K562 (cell line): ENCODE measurements around the gene GPR107. TPM values are rescaled to one million over a fixed set of nuclear protein-coding genes. Genes with fewer than 3 reads are reported as not detected.

ENCODE experiments used
- CBX1 ChIP-seq: sonication (generic); IDR thresholded peaks from 2 replicates; pipeline ENCODE4 v1.6.1; 2016; ENCODE audit warnings: antibody characterized with exemption, low read depth, mild to moderate bottlenecking
- CTBP1 ChIP-seq: fragments of 450-650 bp; IDR thresholded peaks from 2 replicates; pipeline ENCODE4 v1.6.1; 2016; ENCODE audit warnings: borderline replicate concordance
- CTCF ChIP-seq, 3 experiments: IDR thresholded peaks in 2 of 3; conservative IDR thresholded peaks in 1 of 3; 2 replicates each; pipeline ENCODE4 v1.5.1; 2011 to 2012; ENCODE audit warnings: low read length in 3 of 3, mild to moderate bottlenecking in 3 of 3, control low read depth in 2 of 3, improper control_type of control experiment in 1 of 3, inconsistent platforms in 1 of 3, low read depth in 1 of 3, mixed read lengths in 1 of 3, moderate library complexity in 1 of 3; ENCODE audit not compliant: insufficient read depth in 2 of 3
- GTF2F1 ChIP-seq: IDR thresholded peaks from 2 replicates; pipeline ENCODE4 v1.6.1; 2011; ENCODE audit warnings: low read depth, low read length, improper control_type of control experiment
- HCFC1 ChIP-seq: IDR thresholded peaks from 2 replicates; pipeline ENCODE4 v1.6.1; 2012; ENCODE audit warnings: low read depth, low read length, improper control_type of control experiment
- KDM5B ChIP-seq: fragments of 200-600 bp; sonication (generic); IDR thresholded peaks from 2 replicates; pipeline ENCODE4 v1.6.1; 2012; ENCODE audit warnings: low read depth, mild to moderate bottlenecking, moderate library complexity, low read length, control low read depth, inconsistent platforms; ENCODE audit not compliant: insufficient replicate concordance
- MECOM ChIP-seq: fragments of 250-450 bp; sonication (Bioruptor Pico); IDR thresholded peaks from 2 replicates; pipeline ENCODE4 v1.8.0; 2022; ENCODE audit warnings: inconsistent platforms
- NFIX ChIP-seq: fragments of 250-450 bp; sonication (Bioruptor Pico); IDR thresholded peaks from 2 replicates; pipeline ENCODE4 v1.4.0; 2020; ENCODE audit warnings: low read depth, mild to moderate bottlenecking, moderate library complexity
- RREB1 ChIP-seq: fragments of 250-450 bp; sonication (Bioruptor Pico); IDR thresholded peaks from 2 replicates; pipeline ENCODE4 v1.4.0; 2020
- TCF3 ChIP-seq: sonication (generic); formaldehyde crosslinking; IDR thresholded peaks from 2 replicates; pipeline ENCODE4 v1.4.0; 2020; ENCODE audit warnings: mild to moderate bottlenecking, missing genetic modification reagents
- TEAD1 ChIP-seq, 2 experiments: fragments of 450-650 bp in 1 of 2; sonication (generic) in 1 of 2; formaldehyde crosslinking; IDR thresholded peaks; 2 replicates each; pipeline versions ENCODE4 v1.4.0 to v1.8.0; 2020 to 2022; ENCODE audit warnings: mild to moderate bottlenecking in 2 of 2, missing genetic modification reagents in 1 of 2
- THRAP3 ChIP-seq: fragments of 450-650 bp; IDR thresholded peaks from 2 replicates; pipeline ENCODE4 v1.6.1; 2016; ENCODE audit warnings: mild to moderate bottlenecking, inconsistent platforms, borderline replicate concordance
- ZNF354B ChIP-seq: fragments of 250-450 bp; sonication (Bioruptor Pico); IDR thresholded peaks from 2 replicates; pipeline ENCODE4 v1.4.0; 2020
- polyA plus RNA-seq, 8 experiments: library from polyadenylated mRNA; depleted of rRNA in 4 of 8; stranded (reverse) in 5 of 8; unstranded in 3 of 8; fragments of >200 nt; fragmentation: Nextera tagmentation in 2 of 8; fragmentation: Illumina TruSeq in 1 of 8; extraction: Ambion mirVana in 2 of 8; extraction: Trizol in 1 of 8; gene quantifications; 2 replicates each; pipeline versions ENCODE4 v1.2.1 to v1.2.3, GENCODE V29; 2011 to 2014; ENCODE audit warnings: inconsistent platforms in 1 of 8, missing spikeins in 1 of 8
- total RNA-seq, 7 experiments: library from RNA; depleted of rRNA in 6 of 7; stranded (reverse); fragments of >200 nt in 6 of 7; fragmentation: Illumina TruSeq in 2 of 7; extraction: Trizol in 2 of 7; gene quantifications; 2 replicates each; pipeline versions ENCODE4 v1.2.1 to v1.2.3, GENCODE V29; 2011 to 2021; ENCODE audit warnings: low replicate concordance in 1 of 7

The GPR107 gene
- total and polyA plus RNA-seq, 9 of the 15 experiments (the other 6 are each of a cell fraction or from before 2014, with no cell fraction given), result 3.2 to 34.6 (median 14.4) TPM

GRCh38 chr9:130053504-130054324 is at the start of gene GPR107 (continued):
- peak; percentile 64 for TF ChIP-seq RREB1 (CRISPR knock-in tag)
- peak; percentile 86; the same call in 1 of the 2 replicates for TF ChIP-seq CBX1
- no peak for TF ChIP-seq CTCF (IDR thresholded peaks at IDR 0.05 in 2 of 3, conservative IDR thresholded peaks at IDR 0.05 in 1 of 3; ENCODE audit: insufficient read depth in 2 of 3, low read depth in 1 of 3, low read length in 3 of 3)
- peak; percentile 71 for TF ChIP-seq HCFC1
- 0 out of 2 replicates have a peak, but pooled peaks have one; percentile 24 for TF ChIP-seq GTF2F1
- no peak for TF ChIP-seq THRAP3
- TF ChIP-seq TEAD1 (CRISPR knock-in tag; IDR thresholded peaks at IDR 0.05), result 0 out of 4 replicates have a peak, but pooled peaks of 1 of the 2 experiments have one; percentile 9
- TF ChIP-seq MECOM (CRISPR knock-in tag), result no peak
- TF ChIP-seq NFIX (CRISPR knock-in tag), result no peak
- TF ChIP-seq TCF3 (CRISPR knock-in tag), result 0 out of 2 replicates have a peak, but pooled peaks have one; percentile 18
- no peak for TF ChIP-seq ZNF354B
- TF ChIP-seq CTBP1, result peak; percentile 52; the same call in 1 of the 2 replicates
- peak; percentile 95 for TF ChIP-seq KDM5B
